GM18526 (cell line): ENCODE results near the gene FKBP14.

Source experiments
- POLR2A ChIP-seq: IDR thresholded peaks from 3 replicates; pipeline ENCODE4 v1.6.1; 2011; ENCODE audit not compliant: insufficient read length; ENCODE audit errors: extremely low read depth

Gene FKBP14, protein sequence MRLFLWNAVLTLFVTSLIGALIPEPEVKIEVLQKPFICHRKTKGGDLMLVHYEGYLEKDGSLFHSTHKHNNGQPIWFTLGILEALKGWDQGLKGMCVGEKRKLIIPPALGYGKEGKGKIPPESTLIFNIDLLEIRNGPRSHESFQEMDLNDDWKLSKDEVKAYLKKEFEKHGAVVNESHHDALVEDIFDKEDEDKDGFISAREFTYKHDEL

DNA sequence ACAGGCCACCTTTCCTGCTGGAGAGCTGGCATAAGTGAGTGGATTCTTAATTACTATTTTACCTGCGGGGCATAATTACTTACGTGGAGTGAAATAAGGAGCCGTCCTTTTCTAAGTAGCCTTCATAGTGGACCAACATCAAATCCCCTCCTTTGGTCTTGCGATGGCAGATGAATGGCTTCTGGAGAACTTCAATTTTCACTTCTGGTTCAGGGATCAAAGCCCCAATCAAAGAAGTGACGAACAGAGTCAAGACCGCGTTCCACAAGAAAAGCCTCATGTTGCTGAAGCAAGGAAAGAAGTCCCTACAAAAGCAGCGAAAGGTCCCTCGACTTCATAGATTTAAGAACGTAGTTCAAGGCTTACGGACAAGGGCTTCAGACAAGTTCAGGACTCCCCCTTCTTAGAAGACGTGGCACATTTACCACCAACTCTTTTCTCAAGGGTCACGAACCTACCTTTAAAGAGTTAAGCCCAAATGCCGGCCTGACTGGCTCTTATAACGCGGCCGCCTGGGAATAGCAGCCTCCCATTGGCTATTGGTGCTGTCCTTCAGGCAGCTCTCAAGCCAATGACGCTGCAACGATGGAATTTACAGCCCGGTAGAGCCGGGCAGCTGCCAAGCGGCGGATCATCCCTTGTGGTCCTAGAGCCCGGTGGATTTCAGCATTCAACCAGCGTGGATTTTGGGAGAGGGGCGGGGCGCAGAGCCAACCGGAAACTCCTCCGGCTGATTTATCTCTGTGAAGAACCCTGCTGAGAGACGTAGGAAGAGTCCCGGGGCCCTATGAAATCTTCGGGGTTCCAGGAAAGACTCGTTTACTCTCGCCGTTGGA, at the start of gene FKBP14:
TSS of gene FKBP14 (minus strand) at position 474 of the 836 bp plus-strand sequence. CDS start at position 280, 194 bp downstream.
- peak; percentile 56 for TF ChIP-seq POLR2A

DNA sequence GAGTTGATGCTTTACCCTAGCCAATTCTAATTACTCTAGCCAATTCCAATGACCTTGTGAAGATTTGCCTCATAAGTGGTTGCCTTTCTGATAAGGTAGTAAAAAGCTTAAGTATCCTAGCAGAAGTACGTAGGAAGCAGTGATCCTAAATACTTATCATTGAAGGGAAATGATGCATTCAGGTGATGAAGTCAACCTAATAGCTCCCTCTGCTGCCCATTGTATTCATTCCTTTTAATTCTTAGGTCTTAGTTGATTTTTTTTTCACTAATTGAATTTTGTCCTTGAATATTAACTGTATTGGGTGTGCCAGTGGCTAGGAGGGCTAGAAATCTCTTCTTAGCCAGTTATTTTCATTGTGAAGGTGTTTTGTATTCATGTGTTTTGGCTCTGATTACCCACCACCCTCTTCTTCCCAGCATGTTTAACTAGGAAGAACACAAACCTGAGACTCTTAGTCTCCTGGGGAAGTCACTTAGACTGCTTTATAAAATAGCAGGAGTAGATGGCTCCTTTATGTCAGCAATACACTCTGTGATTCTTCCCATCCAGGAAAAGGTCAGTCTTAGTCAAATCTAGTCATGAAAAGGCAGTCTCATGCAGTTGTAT, 48.0 kb upstream of the FKBP14 start:
- TF ChIP-seq POLR2A, result no peak

DNA sequence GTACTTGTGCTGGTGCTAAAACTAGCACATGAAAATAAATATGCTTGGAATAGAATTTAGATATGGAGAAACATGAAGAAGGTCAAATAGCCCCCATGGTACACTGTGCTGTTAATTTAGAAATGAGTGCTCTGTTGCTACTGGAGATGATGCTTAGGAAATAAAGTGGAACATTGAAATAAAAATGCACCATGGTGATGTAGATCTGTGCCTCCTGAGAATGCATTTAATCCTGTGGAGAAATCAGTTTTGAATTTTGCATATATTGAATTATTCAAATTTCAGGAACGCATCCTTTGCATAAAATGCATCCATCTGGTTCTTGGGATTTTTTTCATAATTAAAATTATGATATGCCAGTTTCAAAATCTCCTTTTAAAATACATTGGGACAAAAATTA, 46.2 kb upstream of the FKBP14 start:
- no peak for TF ChIP-seq POLR2A

DNA sequence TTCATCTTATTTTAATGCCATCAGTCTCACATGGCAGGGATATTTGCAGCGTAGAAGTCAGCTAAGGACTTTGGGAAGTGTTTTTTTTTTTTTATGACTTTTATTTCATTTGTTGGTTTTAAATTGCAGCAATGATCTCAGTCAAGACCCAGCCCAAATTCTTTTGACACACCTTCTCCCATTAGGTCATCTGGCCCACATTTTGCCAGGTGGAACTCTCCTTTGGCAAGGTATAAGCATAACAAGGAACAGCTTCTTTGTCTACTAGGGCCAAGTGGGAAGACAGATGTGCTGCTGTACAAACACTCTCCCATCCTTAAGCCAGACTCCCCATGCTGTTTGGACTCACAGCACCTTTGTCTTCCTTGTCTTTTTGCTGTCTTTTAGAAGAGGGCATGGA, 43.5 kb upstream of the FKBP14 start:
- no peak for TF ChIP-seq POLR2A

DNA sequence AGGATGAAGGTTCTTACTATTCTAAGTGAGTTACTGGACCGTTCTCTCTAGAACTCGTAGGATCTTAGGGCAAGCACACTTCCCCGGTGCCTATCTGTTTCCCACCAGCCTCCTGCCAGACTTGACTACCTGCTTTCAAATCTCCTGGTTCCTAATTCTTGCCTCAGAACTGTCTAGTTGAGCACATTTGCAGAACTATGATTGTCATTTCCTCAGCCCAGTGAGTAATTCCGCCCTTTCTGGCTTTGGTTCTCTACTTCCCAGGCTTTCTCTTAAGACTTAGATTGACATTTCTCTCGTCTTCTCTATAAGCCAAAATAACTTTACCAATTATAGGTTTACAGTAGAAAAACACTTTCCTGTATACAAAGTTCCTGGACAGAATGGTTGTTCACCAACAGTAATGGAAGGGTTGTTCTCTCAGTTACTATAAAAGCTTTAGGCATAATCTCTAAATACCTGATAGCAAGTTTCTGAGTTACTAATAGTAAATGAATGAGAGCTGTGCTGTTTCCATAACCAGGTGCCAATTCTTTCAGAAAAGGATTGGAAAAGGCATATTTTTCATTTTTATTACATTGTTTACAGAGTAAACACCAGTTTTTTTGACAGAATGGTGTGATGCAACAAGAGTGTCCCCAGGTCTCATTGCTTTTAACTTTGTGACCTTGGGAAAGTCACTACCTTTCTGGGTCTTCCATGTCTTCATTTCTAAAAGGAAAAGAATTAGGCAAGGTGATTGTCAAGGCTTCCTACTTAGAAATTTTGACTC, 42.8 kb upstream of the FKBP14 start:
- TF ChIP-seq POLR2A, result no peak

DNA sequence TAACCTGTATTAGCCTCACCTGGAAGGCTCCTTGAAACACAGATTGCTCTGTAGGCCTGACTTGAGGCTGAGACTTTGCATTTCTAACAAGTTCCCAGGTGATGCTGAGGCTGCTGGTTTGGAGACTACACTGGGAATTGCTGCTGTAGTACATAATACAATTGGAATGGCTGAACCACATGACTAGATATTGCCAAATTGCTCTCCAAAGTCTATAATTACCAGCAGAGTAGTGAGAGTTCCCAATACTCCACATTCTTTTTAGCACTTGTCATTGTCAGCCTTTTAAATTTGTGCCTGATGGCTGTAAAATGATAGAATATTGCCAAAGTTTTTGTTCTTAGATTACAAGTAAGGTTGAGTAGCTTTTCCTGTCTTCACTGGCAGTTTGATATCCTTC, 41.6 kb upstream of the FKBP14 start:
- TF ChIP-seq POLR2A, result no peak

DNA sequence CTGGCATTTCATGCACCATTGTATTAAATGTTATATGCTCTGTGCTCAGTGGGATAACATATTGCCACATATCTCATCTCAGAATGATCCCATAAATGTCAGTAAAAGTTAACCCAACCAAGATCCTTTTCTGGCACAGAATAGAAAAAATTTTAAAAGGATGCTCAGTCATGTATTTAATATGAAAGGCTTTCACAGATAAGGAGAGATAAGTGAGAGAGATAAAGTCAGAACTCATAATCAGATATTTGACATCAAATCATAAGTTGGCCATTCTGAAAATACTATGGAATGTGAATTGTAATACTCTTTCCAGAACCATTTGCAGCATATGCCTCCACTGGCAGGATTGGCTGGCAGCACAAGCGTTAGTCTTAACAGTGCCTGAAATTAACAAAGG, 40.2 kb upstream of the FKBP14 start:
- TF ChIP-seq POLR2A, result no peak

DNA sequence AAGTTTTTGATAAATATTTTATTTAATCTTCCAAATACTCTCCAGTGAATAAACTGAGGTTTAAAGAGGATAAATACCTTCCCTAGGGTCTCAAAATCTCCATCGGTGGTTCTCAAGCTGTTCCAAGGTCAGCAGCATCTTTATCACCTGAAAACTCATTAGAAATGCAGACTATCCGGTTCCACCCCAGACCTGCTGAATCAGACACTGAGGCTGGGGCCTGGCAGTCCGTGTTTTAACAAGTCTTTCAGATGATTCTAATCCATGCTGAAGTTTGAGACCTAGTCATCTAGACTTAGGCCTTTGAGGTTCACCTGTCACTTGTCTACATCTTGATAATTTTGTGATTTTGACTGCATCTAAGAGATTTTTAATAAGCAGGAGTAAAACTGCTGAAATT, 39.2 kb upstream of the FKBP14 start:
- TF ChIP-seq POLR2A, result no peak

DNA sequence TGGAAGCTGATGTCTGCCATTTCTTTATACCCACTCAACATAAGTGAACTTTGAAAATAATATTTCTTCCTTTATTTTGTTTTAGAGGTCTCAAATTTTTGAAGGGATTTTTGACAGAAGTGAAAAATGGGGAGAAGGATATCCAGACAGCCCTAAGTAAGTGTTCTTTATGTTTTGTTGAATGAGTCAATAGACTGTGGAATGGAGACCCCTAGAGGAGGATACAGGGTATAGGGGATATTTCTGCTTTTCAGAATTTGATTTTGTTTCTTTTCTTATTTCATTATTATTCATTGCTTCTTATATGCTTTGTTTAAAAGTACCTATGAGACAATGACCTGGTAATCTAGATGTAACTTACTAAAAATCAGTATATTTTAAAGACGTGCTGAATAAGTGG, 36.1 kb upstream of the FKBP14 start:
- TF ChIP-seq POLR2A, result no peak

DNA sequence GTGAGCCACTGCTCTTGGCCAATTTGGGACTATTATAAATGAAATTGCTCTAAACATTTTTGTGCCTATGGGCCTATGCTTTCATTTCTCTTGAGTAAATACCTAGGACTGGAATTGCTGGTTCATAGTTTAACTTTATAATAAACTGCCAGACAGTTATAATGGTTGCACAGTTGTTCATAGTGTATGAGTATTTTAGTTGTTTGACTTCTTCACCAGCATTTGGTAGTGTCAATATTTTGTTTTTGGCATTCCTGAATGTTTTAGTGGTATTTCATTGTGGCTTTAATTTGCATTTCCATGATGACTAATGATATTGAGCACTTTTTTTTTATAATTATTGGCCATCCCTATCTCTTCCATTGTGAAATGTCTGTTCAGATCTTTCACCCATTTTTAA, 31.2 kb upstream of the FKBP14 start:
- no peak for TF ChIP-seq POLR2A

DNA sequence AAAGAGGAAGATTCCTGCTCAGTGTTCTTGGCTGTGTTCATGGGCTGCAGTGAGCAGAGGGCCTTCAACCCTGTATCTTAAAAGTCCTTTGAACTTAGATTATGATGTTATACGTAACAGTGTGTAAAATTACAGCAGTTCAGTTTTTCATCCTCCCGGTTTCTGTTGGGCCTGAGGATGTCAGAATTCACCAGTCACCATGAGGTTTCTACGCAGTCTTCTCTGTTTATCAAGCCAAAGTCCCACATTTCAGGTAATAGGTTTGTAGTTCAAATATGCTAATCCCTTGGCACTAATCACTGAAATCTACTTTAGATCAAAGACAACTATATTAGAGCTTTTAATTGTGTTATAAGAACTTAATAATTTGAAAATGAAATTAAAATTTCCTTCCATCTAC, 26.6 kb upstream of the FKBP14 start:
- no peak for TF ChIP-seq POLR2A

DNA sequence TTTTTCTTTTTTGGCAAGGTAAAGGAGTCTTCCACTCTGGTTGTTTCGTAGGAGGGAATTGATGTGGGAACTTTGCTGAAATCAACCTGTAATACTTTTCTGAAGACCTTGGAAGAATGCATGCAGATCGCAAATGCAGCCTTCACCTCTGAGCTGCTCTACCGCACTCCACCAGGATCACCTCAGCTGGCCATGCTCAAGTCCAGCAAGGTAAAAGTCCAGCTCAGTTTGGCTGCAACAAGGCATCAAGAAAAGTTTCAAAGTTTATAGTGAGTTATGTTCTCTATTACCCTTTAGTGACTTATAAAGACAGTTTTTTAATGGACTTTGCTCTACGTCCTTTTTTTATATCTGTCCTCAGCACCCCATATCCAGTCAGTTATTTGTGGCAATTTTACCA, 22.7 kb upstream of the FKBP14 start:
- TF ChIP-seq POLR2A, result no peak

DNA sequence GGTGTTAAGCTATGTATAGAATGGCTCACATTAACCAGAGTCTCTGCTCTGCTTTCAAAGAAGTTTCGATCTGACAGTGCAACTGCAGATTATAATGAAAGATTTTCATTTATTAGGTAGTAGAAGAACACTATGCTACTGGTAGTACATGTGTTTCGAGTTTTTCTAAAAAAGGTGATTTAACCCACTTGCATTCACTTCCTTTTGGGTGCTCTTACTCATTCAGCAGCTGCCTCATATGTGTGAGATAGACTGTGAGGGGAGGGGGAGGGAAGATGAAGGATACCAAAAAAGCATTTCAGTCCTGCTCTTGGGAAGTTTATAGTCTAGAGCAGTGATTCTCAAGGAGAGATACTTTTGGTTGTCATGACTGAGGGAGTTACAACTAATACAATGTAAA, 22.1 kb upstream of the FKBP14 start:
- no peak for TF ChIP-seq POLR2A

DNA sequence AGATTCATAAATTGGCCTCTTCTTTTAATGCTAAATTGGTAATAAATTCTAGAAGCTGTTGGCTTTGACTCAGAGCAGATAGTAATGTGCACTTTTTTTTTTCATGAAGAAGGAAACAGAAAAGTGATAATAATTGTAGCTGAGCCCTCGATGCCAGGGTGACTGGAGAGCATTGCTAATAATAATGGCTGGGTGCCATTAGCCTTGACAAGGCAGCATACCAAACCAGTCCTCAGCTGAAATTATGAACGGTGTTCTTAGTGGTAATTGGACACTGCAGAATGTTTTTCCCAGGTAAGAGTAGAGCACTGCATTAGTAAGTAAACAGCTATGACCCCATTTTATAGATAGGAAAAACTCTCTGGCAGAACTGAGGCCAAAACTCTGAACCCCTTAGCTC, 20.6 kb upstream of the FKBP14 start:
- TF ChIP-seq POLR2A, result no peak

DNA sequence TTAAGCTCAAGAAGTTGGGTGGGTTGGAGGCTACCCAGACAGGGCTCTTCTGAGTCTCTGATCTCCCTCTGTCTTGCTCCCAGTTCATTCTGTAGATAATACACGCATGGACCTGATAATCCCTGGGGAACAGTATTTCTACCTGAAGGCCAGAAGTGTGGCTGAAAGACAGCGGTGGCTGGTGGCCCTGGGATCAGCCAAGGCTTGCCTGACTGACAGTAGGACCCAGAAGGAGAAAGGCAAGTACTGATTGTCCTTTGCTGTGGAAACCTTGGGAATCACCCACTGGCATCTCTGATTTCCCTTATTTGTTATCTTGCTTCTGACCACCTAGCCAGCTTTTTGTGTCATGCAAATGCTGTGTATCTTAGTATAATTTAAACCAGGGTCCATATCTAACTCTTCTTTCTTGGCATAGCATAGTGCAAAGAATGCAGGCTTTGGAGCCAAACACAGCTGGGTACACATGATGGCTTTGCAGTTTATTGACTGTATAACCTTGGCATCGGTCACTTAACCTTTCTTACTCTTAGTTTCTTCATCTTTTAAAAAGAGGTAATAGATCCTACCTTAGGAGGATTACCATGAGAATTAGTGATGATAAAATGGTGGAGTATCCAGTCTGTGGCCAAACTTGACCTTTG, 19.7 kb upstream of the FKBP14 start:
- TF ChIP-seq POLR2A, result no peak
